PC-9 (cell line): ENCODE measurements around the gene RBMS1.

Experiments
- CTCF ChIP-seq: fragments of 200-600 bp; sonication (generic); conservative IDR thresholded peaks from 2 replicates; pipeline ENCODE4 v1.6.1; 2017; ENCODE audit warnings: mixed run types, antibody characterized with exemption, mild to moderate bottlenecking, moderate library complexity
- EZH2 ChIP-seq: fragments of 200-600 bp; sonication (generic); IDR thresholded peaks from 2 replicates; pipeline ENCODE4 v1.8.0; 2017; ENCODE audit warnings: antibody characterized with exemption, low read depth

GRCh38 chr2:160425434-160426151 lies 68.0 kb downstream of the RBMS1 start:
- TF ChIP-seq CTCF (no peak), EZH2 (no peak)
